Activated CD8-positive, alpha-beta memory T cell treated with anti-CD3 and anti-CD28 coated beads, Interleukin-2, amount 50 U/mL, for 24 hours (primary cell): Measurements from ENCODE around the gene ARID5A.

Experiments used
- DNase-seq: peaks from one replicate; pipeline ENCODE4 v3.0.0-alpha.2; 2020; ENCODE audit errors: extremely low read depth

ARID5A gene

GRCh38 chr2:96526615-96527285, 9.8 kb upstream of the ARID5A start:
- no peak for DNase-seq

- DNase-seq: no peak
These were observed 9.1 kb upstream of the ARID5A start for GRCh38 chr2:96527286-96528005.

GRCh38 chr2:96528006-96528699, 8.4 kb upstream of the ARID5A start:
- DNase-seq: no peak

- no peak for DNase-seq
These were observed 7.7 kb upstream of the ARID5A start for GRCh38 chr2:96528700-96529375.

- DNase-seq: no peak
These were observed 7.0 kb upstream of the ARID5A start for GRCh38 chr2:96529376-96530143.

- no peak for DNase-seq
These were observed 6.5 kb upstream of the ARID5A start for GRCh38 chr2:96530144-96530430.

- no peak for DNase-seq
These were observed 5.8 kb upstream of the ARID5A start for GRCh38 chr2:96530474-96531357.

- no peak for DNase-seq
These were observed 5.2 kb upstream of the ARID5A start for GRCh38 chr2:96531366-96531765.

GRCh38 chr2:96531872-96532505, 4.6 kb upstream of the ARID5A start:
- peak; percentile 69 for DNase-seq

- no peak for DNase-seq
These were observed 3.8 kb upstream of the ARID5A start for GRCh38 chr2:96532641-96533291.

- DNase-seq: no peak
These were observed 3.1 kb upstream of the ARID5A start for GRCh38 chr2:96533292-96534073.

GRCh38 chr2:96534141-96534540, 2.4 kb upstream of the ARID5A start:
- DNase-seq: no peak

GRCh38 chr2:96534701-96535181, 1.8 kb upstream of the ARID5A start:
- DNase-seq: no peak

- no peak for DNase-seq
These were observed 1.2 kb upstream of the ARID5A start for GRCh38 chr2:96535331-96535730.

GRCh38 chr2:96537066-96537733, 648 bp downstream of the ARID5A start:
- peak; percentile 75 for DNase-seq

- DNase-seq: no peak
These were observed 1.4 kb downstream of the ARID5A start for GRCh38 chr2:96537734-96538486.

GRCh38 chr2:96538487-96539214, 2.1 kb downstream of the ARID5A start:
- peak; percentile 77 for DNase-seq
